Measurements from ENCODE around the gene ADGRB2.

GRCh38 chr1:31812158-31812829 is 48.2 kb upstream of the ADGRB2 start:
- no peak for TF ChIP-seq ZNF274 (IDR thresholded peaks at IDR 0.05; ENCODE audit: low read depth, low read length)
- TF ChIP-seq YY1 (IDR thresholded peaks at IDR 0.05; ENCODE audit: insufficient read depth, insufficient read length), result no peak
